GM19455 (cell line): ENCODE data around the gene MPP2.

Experiments used
- ATAC-seq: cut with Tn5 transposase; IDR thresholded peaks from one replicate; pipeline ENCODE4 v1.9.1; 2021; ENCODE audit not compliant: unreplicated experiment

The MPP2 gene

DNA sequence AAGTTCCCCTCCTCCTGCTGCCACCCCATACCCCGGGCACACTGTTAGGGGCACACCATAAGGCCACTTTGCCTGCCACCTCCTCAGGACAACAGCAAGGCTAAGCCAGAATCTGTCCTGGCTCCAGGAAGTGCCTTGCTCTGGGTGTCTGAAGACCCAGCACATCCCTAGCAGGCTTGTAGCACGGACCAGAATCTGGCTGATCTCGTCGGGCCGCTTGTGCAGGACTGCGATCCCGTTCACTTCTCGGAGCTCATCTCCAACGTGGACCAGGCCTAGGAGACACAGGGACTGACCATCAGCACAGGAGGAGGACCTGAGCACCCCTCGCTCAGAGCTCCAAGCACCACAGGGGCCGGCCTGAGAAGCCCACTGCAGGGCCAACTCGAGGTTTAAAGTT, 81.8 kb downstream of the MPP2 start:
- ATAC-seq = no peak
